ENCODE data around the gene LOXHD1. TPM values are rescaled to one million over a fixed set of nuclear protein-coding genes. Genes with fewer than 3 reads are reported as not detected.

LOXHD1 gene
- total and polyA plus RNA-seq, 2 of the 13 experiments (the other 11 are each of a cell fraction or from before 2014, with no cell fraction given) = not detected

GRCh38 chr18:46429130-46429529, 227.9 kb downstream of the LOXHD1 start (continued):
- no peak for TF ChIP-seq GABPA (IDR thresholded peaks at IDR 0.05; ENCODE audit: low read depth, low read length)
- no peak for TF ChIP-seq GABPA (CRISPR knock-in tag; IDR thresholded peaks at IDR 0.05; ENCODE audit: low read depth)

- H3K9ac ChIP-seq (ENCODE audit: insufficient read depth, low read depth, low read length) = no peak overlapping the region
- no peaks in the 10 kb centered on the region for H3K4me1 ChIP-seq (ENCODE audit: insufficient read depth, low read length)
- no peaks in the 10 kb centered on the region for H3K79me2 ChIP-seq (ENCODE audit: insufficient read depth, low read length)
- no peaks in the 10 kb centered on the region for H3K36me3 ChIP-seq (replicated peaks in 1 of 2; ENCODE audit: control insufficient read depth in 1 of 2, insufficient read depth in 2 of 2, low read length in 2 of 2)
- CTCF ChIA-PET (ENCODE audit: low intra/inter-chr PET ratio, low total read pairs) = no interaction called here
- WGBS (ENCODE audit: low lambda C conversion rate) = 0% methylated on average over 3 of the region's 3 CpGs
- no peak overlapping the region for H3K27ac ChIP-seq (ENCODE audit: extremely low read length, insufficient read depth, low read length)
- no peak overlapping the region for H2AFZ ChIP-seq (ENCODE audit: low read length)
- POLR2A ChIA-PET = no interaction called here
- H3K4me2 ChIP-seq (ENCODE audit: low read depth, low read length) = no peak overlapping the region
- no peak for FAIRE-seq
- DNase-seq (ENCODE audit: low spot score) = no peak
- ATAC-seq = no peak
- H3K9me3 ChIP-seq (ENCODE audit: low read length) = no peaks in the 10 kb centered on the region
- H3K4me3 ChIP-seq (replicated peaks in 1 of 3; ENCODE audit: insufficient read depth in 1 of 3, low read depth in 2 of 3, low read length in 3 of 3) = no peak overlapping the region
- TF ChIP-seq ZBTB1 (CRISPR knock-in tag; IDR thresholded peaks at IDR 0.05; ENCODE audit: borderline replicate concordance) (no peak), HNRNPH1 (optimal IDR thresholded peaks at IDR 0.05; ENCODE audit: low read depth, low read length) (no peak), ZNF83 (CRISPR knock-in tag; IDR thresholded peaks at IDR 0.05; ENCODE audit: borderline replicate concordance) (no peak), ZNF10 (CRISPR knock-in tag; IDR thresholded peaks at IDR 0.05; ENCODE audit: borderline replicate concordance, low read depth) (no peak), ZNF260 (CRISPR knock-in tag; IDR thresholded peaks at IDR 0.05; ENCODE audit: borderline replicate concordance, low read depth) (no peak), ZNF75D (CRISPR knock-in tag; IDR thresholded peaks at IDR 0.05; ENCODE audit: borderline replicate concordance) (no peak), HOXA7 (CRISPR knock-in tag; IDR thresholded peaks at IDR 0.05) (no peak), POLR2G (IDR thresholded peaks at IDR 0.05; ENCODE audit: low read depth, low read length) (no peak), ZNF547 (CRISPR knock-in tag; IDR thresholded peaks at IDR 0.05) (no peak), DMTF1 (CRISPR knock-in tag; IDR thresholded peaks at IDR 0.05) (no peak), ELF3 (CRISPR knock-in tag; IDR thresholded peaks at IDR 0.05) (no peak), CHD4 (IDR thresholded peaks at IDR 0.05; ENCODE audit: borderline replicate concordance, low read length) (no peak), ZBTB7B (CRISPR knock-in tag; IDR thresholded peaks at IDR 0.05) (no peak), ZFX (CRISPR knock-in tag; IDR thresholded peaks at IDR 0.05; ENCODE audit: low read depth) (no peak), ZNF17 (CRISPR knock-in tag; IDR thresholded peaks at IDR 0.05) (no peak), ZNF616 (CRISPR knock-in tag; IDR thresholded peaks at IDR 0.05; ENCODE audit: low read depth) (no peak)
- TF ChIP-seq, protein P1, sequence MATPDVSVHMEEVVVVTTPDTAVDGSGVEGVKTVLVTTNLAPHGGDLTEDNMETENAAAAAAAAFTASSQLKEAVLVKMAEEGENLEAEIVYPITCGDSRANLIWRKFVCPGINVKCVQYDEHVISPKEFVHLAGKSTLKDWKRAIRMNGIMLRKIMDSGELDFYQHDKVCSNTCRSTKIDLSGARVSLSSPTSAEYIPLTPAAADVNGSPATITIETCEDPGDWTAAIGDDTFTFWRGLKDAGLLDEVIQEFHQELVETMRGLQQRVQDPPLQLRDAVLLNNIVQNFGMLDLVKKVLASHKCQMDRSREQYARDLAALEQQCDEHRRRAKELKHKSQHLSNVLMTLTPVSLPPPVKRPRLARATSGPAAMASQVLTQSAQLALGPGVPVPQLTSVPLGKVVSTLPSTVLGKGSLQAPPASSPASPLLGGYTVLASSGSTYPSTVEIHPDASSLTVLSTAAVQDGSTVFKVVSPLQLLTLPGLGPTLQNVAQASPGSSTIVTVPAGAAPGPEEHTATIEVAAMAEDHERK (CRISPR knock-in tag; IDR thresholded peaks at IDR 0.05; ENCODE audit: low read depth) = no peak
- no TSS peak for BruUV-seq (replicated peaks)
- intact Hi-C loops (cut with micrococcal nuclease; ENCODE audit: unreplicated experiment) = no loop called here
- H3K27me3 ChIP-seq (ENCODE audit: control insufficient read depth in 1 of 2, insufficient read depth in 2 of 2, low read length in 2 of 2) = peaks cover 0 to 26% of the 10 kb centered on the region in 2 experiments
- in situ Hi-C loops (cut with HindIII; ENCODE audit: extremely low pct_ligation_motif_present, low pct_unique_long_range_greater_than_20kb) = no loop called here
- H4K20me1 ChIP-seq (ENCODE audit: insufficient read depth, low read length) = no peaks in the 10 kb centered on the region
Measured at GRCh38 chr18:46428368-46428767, 228.7 kb downstream of the LOXHD1 start.
